ENCODE results near the gene PLAC8L1. TPM values are rescaled to one million over a fixed set of nuclear protein-coding genes. Genes with fewer than 3 reads are reported as not detected.

Gene PLAC8L1
- polyA plus RNA-seq, 4 donors, result 0.33 to 0.38 TPM; not detected in 2

Other genes with a start within 250 kb of the PLAC8L1 start
- not detected for gene GRXCR2, start 232.6 kb downstream of the PLAC8L1 start, polyA plus RNA-seq
- 10 to 100 TPM; 14.3 to 44.0 (median 24.3) TPM for gene SH3RF2, start 169.0 kb downstream of the PLAC8L1 start, polyA plus RNA-seq
- 10 to 100 TPM; 19.2 to 77.1 (median 35.2) TPM for gene LARS1, start 77.1 kb upstream of the PLAC8L1 start, polyA plus RNA-seq
- 10 to 100 TPM in 1 of 4 donors, 1 to 10 TPM in 3; 6.7 to 19.0 (median 8.4) TPM for gene RBM27, start 98.0 kb upstream of the PLAC8L1 start, polyA plus RNA-seq
- under 1 TPM in 2 of 4 donors, not detected in 2; 0.03 to 0.04 TPM for gene POU4F3, start 233.3 kb upstream of the PLAC8L1 start, polyA plus RNA-seq